ENCODE measurements around the gene RELT. TPM values are rescaled to one million over a fixed set of nuclear protein-coding genes. Genes with fewer than 3 reads are reported as not detected.

RELT gene
- total RNA-seq, 1 donor from 2014 or later = 3.8 TPM

DNA sequence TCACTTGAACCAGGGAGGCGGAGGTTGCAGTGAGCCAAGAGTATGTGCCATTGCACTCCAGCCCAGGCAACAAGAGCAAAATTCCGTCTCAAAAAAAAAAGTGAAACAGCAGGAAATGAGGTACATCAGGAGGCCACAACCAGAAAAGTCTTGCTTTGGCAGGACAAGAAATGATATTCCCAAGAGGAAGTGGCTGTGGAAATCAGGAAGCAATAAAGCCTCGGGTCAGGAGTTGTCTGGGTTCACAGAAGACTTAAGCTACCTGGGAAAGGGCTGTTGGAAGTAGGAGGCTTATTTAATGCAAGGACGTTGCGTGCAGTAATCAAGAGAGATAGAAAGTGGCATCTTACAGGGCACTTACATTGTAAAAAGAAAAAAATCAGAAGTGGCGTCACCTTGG lies 9.2 kb upstream of the RELT start:
- DNase-seq (ENCODE audit: low spot score) = no peak
- intact Hi-C loops (cut with DNase I) = no loop called here

DNA sequence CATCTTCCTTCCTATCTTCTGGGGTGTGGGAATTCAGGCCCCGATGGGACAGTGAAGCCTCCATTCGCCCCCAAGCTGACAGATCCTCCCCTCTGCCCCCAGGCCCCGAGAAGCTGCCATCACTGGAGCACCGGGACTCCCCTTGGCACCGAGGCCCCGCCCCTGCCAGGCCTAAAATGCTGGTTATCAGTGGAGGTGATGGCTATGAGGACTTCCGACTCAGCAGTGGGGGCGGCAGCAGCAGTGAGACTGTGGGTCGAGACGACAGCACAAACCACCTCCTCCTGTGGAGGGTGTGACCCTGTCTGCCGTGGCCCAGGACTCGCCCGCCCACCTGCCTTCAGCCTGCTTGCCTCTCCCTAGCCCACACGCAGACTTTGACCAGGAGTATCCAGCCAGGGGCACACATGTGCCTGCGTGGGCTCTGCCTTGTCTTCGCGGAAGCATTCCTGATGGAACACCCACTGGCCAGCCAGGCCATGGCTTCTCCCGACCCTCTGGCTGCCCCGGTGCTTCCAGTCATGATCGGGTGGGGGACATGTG lies 8.6 kb upstream of the RELT start:
- intact Hi-C loops (cut with DNase I) = no loop called here
- no peak for DNase-seq (ENCODE audit: low spot score)

DNA sequence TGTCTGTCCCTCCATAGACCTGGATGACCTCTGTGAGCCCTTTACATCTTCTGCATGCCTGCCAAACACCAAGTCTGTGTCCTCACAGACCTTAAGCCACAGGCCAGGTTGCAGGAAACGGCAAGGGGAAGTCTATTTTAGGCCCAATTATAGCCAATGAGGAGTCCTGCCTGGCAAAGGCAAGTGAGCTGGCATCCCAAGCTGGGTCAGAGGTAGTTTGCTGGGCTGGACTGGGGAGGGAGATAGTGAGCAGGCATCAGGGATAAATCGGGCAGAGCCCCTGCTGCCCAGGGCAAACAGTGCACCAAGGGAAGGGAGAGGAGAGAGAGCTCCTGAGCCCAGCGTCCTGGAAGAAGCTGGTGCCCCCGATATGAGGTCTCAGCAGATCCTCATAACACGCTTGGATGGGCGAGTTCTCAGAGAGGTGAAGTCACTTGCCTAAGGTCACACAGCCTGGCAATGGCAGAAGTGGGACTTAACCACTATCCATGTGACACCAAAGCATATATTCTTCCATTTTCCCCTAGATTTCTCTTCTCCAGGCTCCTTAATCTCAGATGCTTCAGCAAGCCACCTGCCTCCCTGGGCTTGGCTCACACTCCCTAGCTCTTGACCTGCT lies 3.7 kb upstream of the RELT start:
- DNase-seq (ENCODE audit: low spot score) = no peak
- intact Hi-C loops (cut with DNase I) = no loop called here

DNA sequence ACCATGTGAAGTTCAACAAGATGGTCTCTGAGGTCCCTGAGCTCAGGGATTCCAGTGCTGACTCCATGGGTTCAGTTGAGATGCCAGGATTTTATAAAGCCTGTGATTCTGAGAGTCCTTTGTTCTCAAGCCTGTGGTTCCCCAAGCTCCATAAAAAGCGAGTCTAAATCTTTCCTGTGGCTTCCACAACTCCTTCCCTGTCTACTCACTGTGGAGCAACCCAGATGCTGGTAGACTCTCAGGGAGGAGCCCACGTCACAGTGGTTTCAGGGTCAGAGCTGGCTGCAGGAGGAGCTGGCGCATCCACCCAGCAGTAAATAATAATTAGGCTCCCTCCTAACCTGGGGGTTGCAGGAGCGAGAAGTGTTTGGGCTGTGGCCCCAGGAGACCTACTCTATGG lies 2.0 kb upstream of the RELT start:
- intact Hi-C loops (cut with DNase I) = no loop called here
- DNase-seq (ENCODE audit: low spot score) = no peak

DNA sequence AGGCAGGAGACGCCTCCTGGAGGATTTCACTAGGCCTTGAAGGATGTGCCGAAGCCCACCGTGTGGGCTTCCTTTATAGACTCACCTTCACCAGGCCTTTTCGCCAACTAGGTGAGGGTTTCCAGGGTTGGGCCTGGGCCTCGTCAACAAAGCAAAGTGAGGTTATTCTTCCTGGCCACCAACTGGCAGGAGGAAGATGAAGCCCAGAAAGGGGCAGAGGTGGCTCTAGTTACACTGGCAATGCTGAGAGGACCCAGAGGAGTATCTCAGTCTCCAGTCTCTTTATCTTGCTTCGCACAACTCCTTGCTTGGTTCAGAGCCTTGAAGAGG lies 404 bp upstream of the RELT start:
- intact Hi-C loops (cut with DNase I) = no loop called here
- DNase-seq (ENCODE audit: low spot score) = no peak

DNA sequence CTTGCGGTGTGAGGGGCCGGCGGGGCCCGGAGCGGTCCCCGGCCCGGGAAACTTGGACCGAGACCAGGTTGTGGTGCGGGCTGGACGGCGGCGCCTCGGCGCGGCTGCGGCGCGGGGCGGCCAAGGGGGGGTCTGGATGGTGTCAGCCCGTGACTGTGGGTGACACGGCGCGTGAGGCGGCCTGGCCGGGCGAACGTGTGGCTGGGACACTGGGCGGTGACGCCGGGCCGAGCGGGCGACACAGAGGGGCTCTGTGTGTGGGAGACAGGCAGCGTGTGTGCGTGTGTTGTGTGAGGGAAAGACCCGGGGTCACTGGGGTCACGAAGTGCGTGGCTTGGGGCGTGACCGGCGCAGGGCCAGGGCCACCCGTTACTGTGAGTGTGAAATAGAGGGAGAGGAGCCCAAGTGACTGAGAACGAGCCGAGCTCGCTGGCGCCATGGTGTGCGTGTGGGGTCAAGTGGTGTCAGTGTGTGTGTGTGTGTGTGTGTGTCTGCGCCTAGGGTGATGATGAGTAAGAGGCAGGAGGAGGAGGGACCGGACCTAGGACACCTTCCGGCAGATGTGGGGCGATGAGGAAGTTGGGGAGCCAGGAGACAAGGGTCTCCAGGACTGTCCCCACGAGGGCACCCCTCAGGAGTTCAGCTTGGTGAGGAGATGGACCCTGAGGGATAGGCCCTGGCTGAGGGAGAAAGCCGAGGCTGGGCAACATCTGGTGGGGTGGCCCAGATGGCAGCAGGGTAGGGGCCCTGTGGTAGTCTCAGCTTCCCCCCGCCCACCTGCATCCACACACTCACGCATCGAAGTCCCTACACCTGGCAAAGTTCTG lies 817 bp downstream of the RELT start:
- intact Hi-C loops (cut with DNase I) = no loop called here
- peak; percentile 88 for DNase-seq (ENCODE audit: low spot score)

DNA sequence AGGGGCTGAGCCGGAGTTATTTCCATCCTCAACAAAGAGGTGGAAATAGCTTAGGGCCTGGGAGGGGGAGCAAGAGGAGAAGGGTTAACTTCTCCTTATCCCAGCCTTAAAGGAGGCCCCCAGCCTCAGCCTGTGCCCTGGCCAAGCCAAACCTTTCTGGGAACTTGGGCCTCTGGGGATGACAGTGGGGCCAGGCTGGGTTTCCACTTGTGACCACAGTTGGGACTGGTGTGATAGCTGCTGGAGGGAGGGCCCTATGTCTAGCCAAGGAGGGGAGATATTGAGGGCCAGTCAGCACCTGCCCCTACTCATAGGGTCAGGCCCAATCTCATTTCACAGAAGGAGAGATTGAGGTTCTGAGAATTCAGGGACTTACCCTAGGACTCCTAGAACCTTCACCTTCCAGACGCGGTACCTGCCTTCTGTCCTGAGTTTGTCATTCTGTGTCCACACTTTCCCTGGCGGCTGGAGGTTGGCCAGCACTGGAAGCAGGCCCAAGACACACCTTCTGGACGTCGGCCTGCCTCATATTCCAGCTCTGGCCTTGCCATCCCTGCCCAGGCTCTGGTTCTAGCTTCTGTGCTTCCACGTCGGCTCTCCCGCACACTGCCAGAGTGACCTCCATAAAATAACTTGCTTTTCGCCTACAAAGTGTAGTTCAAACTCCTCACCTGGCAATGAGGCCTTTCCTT lies 3.1 kb downstream of the RELT start:
- DNase-seq (ENCODE audit: low spot score) = no peak
- intact Hi-C loops (cut with DNase I) = no loop called here

DNA sequence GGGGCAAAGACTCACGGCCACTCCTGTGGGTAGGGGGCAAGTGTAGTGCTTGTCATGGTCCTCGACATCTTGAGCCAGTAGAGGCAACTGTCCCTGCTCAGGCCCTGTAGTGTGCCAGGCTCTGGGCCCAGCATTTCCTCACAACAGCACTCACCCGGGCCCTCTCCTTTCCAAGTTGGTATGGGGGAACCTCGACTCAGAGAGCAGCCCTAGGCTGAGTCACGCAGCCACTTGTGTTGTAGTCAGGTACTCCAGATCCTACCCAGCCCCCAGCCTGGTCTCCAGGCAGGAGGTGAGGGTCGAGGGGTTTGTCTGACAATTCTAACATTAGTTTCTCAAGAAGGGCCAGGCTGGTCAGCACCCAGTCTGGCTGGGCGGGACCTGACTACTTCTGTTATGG lies 4.1 kb downstream of the RELT start:
- intact Hi-C loops (cut with DNase I) = no loop called here
- no peak for DNase-seq (ENCODE audit: low spot score)

DNA sequence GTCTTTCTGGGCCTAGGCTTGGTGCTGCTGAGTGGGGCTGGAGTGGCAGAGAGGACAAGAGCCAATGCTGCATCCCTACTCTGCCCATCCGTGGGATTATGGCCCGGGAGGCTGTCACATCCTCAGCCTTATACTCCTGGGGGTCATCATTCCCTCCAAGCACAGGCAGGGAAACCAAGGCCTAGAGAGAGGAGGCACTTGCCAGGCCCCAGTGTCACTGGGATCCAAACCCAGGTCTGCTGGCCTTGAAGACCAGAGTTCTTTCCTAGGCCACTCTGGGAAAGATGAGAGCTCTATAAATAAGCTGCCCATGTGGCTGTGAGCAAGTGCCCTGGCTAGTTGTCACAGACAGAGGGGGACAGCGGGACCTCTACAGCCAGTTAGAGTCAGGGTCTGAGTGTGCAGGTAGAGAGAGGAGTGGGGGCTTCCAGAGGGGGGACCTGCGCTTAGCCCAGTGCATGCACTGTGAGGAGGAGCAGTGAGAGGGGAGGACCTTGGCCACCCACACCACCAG lies 4.8 kb downstream of the RELT start:
- intact Hi-C loops (cut with DNase I) = no loop called here
- no peak for DNase-seq (ENCODE audit: low spot score)

DNA sequence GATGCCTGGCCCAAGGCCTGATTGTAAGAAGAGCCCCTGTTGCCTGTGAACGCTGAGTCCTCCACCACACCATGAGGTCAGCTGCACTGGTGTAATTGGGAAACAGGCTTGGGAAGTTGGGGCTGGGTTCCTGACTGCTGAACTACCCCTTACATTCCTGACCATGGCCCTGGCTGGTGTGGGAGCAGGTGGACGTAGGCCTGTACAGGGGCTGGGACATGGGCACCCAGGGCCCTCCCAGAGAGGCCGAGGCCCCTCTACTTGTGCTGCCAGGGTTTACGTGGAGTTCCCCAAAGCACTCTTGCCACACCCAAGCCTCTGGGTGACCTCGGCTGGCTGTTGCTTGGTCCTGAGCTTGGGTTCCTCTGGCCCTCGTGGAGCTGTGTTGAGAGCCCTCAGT lies 5.4 kb downstream of the RELT start:
- DNase-seq (ENCODE audit: low spot score) = peak; percentile 83

DNA sequence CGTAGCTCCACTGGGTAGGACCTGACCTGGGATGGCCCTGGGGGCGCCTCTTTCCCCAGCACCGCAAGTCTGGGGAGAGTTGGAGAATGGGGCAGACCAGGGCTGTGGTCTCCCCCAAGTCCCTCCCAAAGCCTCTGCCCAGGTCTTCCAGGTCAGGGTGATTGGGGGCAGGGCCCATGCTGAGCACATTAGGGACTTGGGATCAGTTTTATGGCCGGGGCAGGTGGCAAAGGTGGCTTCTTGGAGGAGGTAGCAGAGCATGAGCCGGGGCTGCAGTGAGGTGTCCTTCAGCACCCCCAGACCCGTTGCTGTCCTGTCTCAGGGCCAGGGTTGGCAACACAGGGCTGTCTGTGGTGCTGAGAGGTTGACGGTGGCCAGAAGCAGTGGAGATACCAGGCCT lies 6.0 kb downstream of the RELT start:
- intact Hi-C loops (cut with DNase I) = no loop called here
- no peak for DNase-seq (ENCODE audit: low spot score)

More for the DNA sequence above, 5.4 kb downstream of the RELT start:
- intact Hi-C loops (cut with DNase I) = no loop called here

DNA sequence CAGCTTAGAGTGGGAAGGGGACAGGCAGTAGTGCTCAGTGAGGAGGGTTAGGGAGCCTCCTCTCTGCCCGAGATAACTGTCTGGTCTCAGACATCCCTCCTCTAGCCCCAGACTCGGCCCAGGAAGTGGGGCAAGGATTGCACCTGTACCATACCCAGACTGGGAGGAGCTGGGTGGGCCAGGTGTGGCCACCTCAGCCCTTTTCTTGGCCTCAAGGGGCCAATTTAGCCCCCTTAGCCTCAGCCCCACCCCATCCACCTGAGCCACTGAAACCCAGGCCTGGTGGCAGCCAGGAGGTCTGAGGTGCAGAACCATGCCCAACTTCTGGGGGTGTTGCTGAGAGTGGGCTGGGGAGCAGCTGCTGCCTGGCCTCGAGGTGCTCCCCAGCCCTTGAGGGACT lies 6.5 kb downstream of the RELT start:
- no peak for DNase-seq (ENCODE audit: low spot score)
- intact Hi-C loops (cut with DNase I) = no loop called here

DNA sequence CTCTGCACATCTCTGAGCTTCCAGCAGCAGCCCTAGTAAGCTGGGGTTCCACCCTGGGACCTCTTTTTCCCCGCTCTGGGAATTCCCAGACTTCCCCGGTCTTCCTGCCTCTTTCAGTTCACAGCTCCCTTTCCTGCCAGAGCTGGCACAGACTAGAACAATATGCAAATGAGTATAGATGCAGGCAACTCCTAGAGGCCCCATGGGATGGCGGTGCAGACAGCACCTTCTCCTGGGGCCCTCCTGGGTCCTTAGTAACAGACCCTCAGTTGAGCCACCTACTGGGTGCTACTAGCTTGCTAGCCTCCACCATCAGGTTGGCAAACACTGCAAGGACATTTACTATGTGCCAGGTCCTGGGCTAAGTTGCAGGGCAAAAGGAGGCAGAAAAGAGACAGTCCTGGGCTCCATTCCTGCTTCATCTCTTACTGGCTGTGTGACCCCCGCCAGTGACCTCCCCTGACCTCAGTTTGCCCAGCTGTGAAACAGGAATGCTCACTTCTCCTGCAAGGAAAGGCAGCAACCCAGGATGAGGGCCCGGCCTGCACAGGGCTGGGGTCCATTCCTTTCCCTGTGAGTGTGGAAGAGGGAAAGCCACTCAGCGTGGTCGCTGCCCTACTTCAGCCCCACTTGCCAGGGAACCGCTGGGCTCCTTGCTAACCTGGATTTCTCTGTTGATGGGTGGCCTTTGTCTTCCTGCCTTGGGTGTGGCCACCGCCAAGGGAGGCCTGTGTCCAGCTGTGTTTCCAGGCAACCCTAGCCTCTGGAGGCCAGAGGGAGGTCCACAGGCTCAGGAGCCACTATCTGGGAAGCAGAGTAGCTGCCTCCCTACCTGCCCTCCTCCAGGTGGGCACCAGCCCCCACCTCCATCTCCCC lies 7.3 kb downstream of the RELT start:
- intact Hi-C loops (cut with DNase I) = no loop called here
- no peak for DNase-seq (ENCODE audit: low spot score)

DNA sequence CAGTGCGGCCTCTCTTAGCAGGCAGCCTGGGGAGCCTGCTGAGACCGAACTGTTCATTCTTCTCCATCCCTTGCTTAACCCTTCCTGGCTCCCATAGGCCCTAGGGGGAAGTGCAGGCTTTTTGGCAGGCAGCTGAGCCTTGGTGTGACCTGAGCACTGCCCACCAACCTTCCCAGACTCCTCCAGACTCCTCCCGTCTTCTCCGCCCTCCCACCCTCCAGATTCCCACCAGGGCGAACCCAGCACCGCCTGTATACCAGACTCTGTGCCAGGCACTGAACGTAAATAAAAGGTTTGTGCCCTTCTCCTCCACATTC lies 7.9 kb downstream of the RELT start:
- DNase-seq (ENCODE audit: low spot score) = no peak
- intact Hi-C loops (cut with DNase I) = no loop called here

DNA sequence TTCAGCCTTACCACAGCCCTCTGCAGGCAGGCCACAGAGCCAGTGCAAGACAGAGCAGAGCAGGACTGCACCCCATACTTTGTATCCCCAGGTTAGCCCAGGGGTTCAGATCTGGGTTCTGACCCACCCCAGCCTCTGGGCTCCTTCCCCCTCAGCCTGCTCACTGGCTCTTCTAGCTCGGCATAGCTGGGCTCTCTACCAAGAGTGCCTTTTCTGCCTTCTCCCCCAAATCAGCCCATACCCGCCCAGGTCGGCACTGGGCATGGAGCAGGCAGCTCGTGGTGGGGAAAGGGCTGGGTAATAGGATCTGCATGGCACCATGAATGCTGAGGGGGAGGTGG lies 8.3 kb downstream of the RELT start:
- intact Hi-C loops (cut with DNase I) = no loop called here

DNA sequence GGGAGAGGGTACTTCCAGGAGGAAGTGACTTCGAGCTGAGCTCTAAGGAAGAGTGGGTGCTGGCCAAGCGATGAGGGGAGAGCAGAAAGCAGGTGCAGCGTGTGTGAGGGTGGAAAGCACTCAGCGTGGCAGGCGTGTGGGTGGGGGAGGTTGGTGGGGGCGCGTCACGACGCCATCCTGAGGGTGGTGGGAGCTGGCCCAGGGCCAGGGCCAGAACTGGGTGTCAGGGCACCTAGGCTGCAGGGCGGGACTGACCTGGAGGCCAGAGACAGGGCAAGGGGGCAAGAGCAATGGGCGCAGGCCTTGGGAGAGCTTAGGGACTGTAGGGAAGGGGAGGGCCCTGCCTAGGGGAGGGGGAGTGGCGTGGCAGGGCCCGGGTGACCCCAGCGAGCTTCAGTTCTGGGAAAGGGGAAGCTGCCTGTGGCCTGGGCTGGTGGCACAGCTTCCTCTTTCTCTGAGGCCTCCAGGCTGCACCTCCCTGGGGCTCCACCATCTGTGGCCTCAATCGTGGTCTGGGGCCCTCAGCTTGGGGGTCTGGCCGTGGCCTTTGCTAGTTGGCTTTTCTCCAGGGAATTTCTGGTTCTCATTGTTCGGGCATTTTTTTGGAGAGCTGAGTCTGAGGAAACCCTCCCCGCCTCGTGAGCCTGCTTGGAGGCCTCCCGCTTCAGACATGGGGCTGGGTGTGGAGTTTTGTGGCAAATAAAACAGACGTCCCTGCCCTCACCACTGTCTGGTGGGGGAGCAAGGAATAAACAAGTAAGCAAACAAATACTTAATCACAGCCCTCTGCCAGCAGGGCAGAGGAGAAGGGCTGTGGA lies 8.9 kb downstream of the RELT start:
- peak; percentile 95 for DNase-seq (ENCODE audit: low spot score)
- intact Hi-C loops (cut with DNase I) = no loop called here

More for the DNA sequence above, 8.3 kb downstream of the RELT start:
- no peak for DNase-seq (ENCODE audit: low spot score)

DNA sequence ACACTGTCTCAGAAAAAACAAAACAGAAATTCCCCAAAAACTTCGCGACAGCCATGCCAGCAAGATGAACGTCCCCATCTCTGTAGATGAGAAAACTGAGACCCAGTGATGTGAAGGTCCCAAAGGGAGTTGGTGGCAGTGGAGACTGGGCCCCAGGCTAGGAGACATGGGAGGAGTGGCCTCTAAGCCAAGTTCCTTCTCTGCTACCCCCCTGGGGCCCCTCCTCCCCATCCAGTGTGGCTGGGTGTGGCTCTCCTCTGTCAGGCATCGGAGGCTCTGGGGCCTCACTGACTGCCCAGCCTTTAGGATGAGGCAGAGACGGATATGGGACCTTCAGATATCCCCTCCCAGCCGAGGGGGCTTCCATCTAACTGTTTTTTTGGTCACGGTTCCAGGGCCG lies 9.8 kb downstream of the RELT start:
- DNase-seq (ENCODE audit: low spot score) = peak; percentile 90

DNA sequence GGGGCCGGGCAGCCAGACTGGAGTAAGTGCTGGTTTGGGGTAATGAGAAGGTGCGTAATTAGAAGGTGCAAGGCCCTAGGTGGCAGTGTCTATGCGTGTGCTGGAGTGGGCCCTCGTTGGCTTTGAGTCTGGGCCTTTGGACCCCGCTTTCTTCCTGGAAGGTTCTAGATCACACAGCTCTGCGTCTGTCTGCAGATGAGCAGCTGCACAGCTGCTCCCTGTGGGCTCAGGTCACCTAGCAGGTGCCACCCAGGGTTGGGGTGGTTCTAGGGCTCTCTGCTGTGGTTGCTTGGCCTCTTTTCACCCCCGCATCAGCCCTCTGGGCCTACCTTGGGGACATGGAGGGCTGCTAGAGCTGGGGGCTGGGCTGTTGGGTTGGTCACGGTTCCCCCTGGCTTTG lies 10.3 kb downstream of the RELT start:
- intact Hi-C loops (cut with DNase I) = no loop called here
- DNase-seq (ENCODE audit: low spot score) = no peak

More for the DNA sequence above, 9.8 kb downstream of the RELT start:
- intact Hi-C loops (cut with DNase I) = no loop called here

Measured in cardiac septum (tissue), 1 donor.